Caki2 (cell line): ENCODE data around the gene OVOL1. TPM values are rescaled to one million over a fixed set of nuclear protein-coding genes. Genes with fewer than 3 reads are reported as not detected.

Source experiments
- DNase-seq: peaks from one replicate; pipeline ENCODE4 v3.0.0-alpha.2; 2015; ENCODE audit warnings: low read depth
- in situ Hi-C: cut with HindIII; loops from 2 replicates; pipeline ENCODE4 v1.10.0; 2016; ENCODE audit warnings: low sequenced_read_pairs, low pct_unique_long_range_greater_than_20kb, mixed read lengths
- total RNA-seq: library from RNA; depleted of rRNA; stranded (reverse); fragments of >200 nt; shearing (Covaris generic); gene quantifications from 2 replicates; pipeline ENCODE4 v1.2.3, GENCODE V29; 2014; ENCODE audit warnings: low replicate concordance; rRNA removed

Gene OVOL1
- total RNA-seq, 1 experiment from 2014 or later = not detected

GRCh38 chr11:65833297-65834030 is 46.6 kb downstream of the OVOL1 start, which contains the start of gene SNX32:
SNX32 (plus strand) TSS chr11:65833963; CDS start chr11:65834066, 103 bp downstream.
- DNase-seq = no peak
- in situ Hi-C loops = no loop called here

DNA sequence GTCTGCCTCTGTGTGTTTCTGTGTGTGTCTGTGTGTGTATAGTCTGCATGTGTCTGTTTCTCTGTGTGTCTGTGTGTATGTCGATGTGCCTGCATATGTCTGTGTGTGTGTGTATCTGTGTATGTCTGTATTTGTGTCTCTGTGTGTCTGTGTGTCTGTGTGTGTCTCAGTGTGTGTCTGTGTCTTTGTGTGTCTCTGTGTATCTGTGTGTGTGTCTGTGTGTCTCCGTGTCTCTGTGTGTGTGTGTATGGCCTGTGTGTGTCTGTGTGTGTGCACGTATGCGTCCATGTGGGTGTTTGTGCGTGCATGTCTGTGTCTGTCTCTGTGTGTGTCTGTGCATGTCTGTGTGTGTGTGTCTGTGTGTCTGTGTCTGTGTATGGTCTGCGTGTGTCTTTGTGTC is 47.3 kb downstream of the OVOL1 start:
- in situ Hi-C loops = no loop called here
- no peak for DNase-seq

DNA sequence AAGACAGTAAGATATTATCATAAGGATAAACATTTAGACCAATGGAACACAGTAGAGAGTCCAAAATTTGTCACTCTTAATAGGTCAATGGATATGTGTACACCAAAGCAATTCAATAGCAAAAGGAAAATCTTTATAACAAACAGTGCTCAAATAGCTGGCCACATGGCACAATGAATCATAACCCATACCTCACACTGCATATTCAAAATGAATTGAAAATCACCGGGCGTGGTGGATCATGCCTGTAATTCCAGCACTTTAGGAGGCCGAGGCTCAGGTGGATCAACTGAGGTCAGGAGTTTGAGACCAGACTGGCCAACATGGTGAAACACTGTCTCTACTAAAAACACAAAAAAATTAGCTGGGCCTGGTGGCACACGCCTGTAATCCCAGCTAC is 55.3 kb downstream of the OVOL1 start:
- no peak for DNase-seq
- in situ Hi-C loops = no loop called here

DNA sequence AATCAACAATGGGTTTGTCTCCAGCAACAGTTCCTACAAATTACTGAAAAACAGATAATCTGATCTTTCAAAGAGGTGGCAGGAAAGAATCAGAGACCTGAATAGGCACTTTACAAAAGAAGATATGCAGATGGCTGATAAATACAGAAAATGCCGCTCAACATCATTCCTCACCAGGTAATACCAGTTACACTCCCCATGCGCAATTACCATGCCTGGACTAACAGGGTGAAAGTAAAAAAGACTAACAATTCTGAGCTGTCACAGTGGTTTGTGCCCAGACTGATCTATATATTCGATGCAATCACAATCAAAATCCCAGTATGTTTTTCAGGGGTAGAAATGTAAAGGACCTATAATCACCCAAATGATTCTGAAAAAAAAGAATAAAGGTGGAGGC is 56.9 kb downstream of the OVOL1 start:
- in situ Hi-C loops = no loop called here
- no peak for DNase-seq

DNA sequence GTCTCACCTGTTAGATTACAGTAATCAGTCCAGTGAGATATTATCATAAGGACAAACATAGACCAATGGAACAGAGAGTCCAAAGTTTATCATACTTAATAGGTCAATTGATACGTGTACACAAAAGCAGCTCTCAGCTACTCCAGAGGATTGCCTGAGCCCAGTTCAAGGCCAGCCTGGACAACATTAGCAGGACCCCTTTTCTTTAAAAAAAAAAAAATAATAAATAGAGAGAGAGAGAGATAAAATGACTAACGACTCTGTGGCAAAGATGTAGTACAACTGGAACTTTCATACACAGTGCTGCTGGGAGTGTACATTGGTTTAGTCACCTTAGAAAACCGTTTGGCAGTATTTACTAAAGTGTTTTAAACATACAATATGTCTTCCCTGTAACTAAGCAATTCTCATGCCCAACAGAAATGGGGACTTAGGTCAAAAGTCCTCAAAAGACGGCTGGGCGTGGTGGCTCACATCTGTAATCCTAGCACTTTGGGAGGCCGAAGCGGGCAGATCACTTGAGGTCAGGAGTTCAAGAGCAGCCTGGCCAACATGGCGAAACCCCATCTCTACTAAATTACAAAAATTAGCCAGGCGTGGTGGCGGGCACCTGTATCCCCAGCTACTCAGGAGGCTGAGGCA is 57.5 kb downstream of the OVOL1 start:
- in situ Hi-C loops = no loop called here
- DNase-seq = no peak

Other genes starting within 250 kb of the OVOL1 start
- gene LTBP3, start 228.7 kb upstream of the OVOL1 start, total RNA-seq = 74.6 and 77.7 TPM in 2 replicates
- 90.4 and 96.5 TPM in 2 replicates for gene ZNRD2, start 216.6 kb upstream of the OVOL1 start, total RNA-seq
- gene FAM89B, start 214.5 kb upstream of the OVOL1 start, total RNA-seq = 18.4 and 53.5 TPM in 2 replicates
- 35.3 and 39.2 TPM in 2 replicates for gene EHBP1L1, start 211.0 kb upstream of the OVOL1 start, total RNA-seq
- gene KCNK7, start 191.3 kb upstream of the OVOL1 start, total RNA-seq = not detected in 2 replicates
- gene MAP3K11, start 172.8 kb upstream of the OVOL1 start, total RNA-seq = 37.2 and 40.0 TPM in 2 replicates
- 20.8 and 22.8 TPM in 2 replicates for gene PCNX3, start 171.3 kb upstream of the OVOL1 start, total RNA-seq
- gene SIPA1, start 149.0 kb upstream of the OVOL1 start, total RNA-seq = 12.2 and 34.4 TPM in 2 replicates
- gene RELA, start 124.1 kb upstream of the OVOL1 start, total RNA-seq = 36.3 and 49.7 TPM in 2 replicates
- 43.6 and 71.0 TPM in 2 replicates for gene KAT5, start 74.8 kb upstream of the OVOL1 start, total RNA-seq
- 19.0 and 29.2 TPM in 2 replicates for gene RNASEH2C, start 66.3 kb upstream of the OVOL1 start, total RNA-seq
- gene AP5B1, start 6.1 kb upstream of the OVOL1 start, total RNA-seq = 7.2 and 7.9 TPM in 2 replicates
- gene SNX32, start 46.9 kb downstream of the OVOL1 start, total RNA-seq = not detected in 2 replicates
- 1,200 and 1,265 TPM in 2 replicates for gene CFL1, start 71.1 kb downstream of the OVOL1 start, total RNA-seq
- gene MUS81, start 73.4 kb downstream of the OVOL1 start, total RNA-seq = 69.0 and 76.8 TPM in 2 replicates
- gene EFEMP2, start 85.7 kb downstream of the OVOL1 start, total RNA-seq = 0.75 and 5.2 TPM in 2 replicates
- gene CTSW, start 92.8 kb downstream of the OVOL1 start, total RNA-seq = not detected in 2 replicates
- 61.1 and 89.5 TPM in 2 replicates for gene FIBP, start 101.4 kb downstream of the OVOL1 start, total RNA-seq
- 82.6 and 121 TPM in 2 replicates for gene CCDC85B, start 103.6 kb downstream of the OVOL1 start, total RNA-seq
- gene FOSL1, start 113.3 kb downstream of the OVOL1 start, total RNA-seq = 67.3 and 80.4 TPM in 2 replicates
- gene C11orf68, start 132.0 kb downstream of the OVOL1 start, total RNA-seq = 12.7 and 36.3 TPM in 2 replicates
- 212 and 270 TPM in 2 replicates for gene DRAP1, start 132.4 kb downstream of the OVOL1 start, total RNA-seq
- not detected in 2 replicates for gene TSGA10IP, start 158.4 kb downstream of the OVOL1 start, total RNA-seq
- 28.1 and 68.3 TPM in 2 replicates for gene SART1, start 174.7 kb downstream of the OVOL1 start, total RNA-seq
- gene EIF1AD, start 215.1 kb downstream of the OVOL1 start, total RNA-seq = 35.4 and 53.9 TPM in 2 replicates
- gene BANF1, start 215.4 kb downstream of the OVOL1 start, total RNA-seq = 361 and 387 TPM in 2 replicates
- gene CST6, start 224.9 kb downstream of the OVOL1 start, total RNA-seq = not detected in 2 replicates
- gene CATSPER1, start 239.4 kb downstream of the OVOL1 start, total RNA-seq = 0.67 and 2.8 TPM in 2 replicates